DND-41 (cell line): ENCODE results near the gene HS3ST3B1.

Experiments used
- ATAC-seq: fragments of 200-7000 bp; cut with Tn5 transposase; 3 replicates; pipeline ENCODE4 v1.9.1; 2021; ENCODE audit warnings: low read depth; ENCODE audit not compliant: insufficient read depth
- DNase-seq: peaks from one replicate; pipeline ENCODE4 v3.0.0-alpha.2; 2020
- H2AFZ ChIP-seq: 2 replicates; pipeline ENCODE4 v1.6.0; 2012; ENCODE audit warnings: low read depth, low read length
- H3K27ac ChIP-seq: 2 replicates; pipeline ENCODE4 v1.5.1; 2012; ENCODE audit warnings: low read length, inconsistent platforms
- H3K27me3 ChIP-seq: fragments of 200-600 bp; sonication (generic); 2 replicates; pipeline ENCODE4 v1.6.0; 2012; ENCODE audit warnings: low read length, mild to moderate bottlenecking, inconsistent platforms; ENCODE audit not compliant: insufficient read depth, poor library complexity
- H3K36me3 ChIP-seq: 2 replicates; pipeline ENCODE4 v1.5.1; 2012; ENCODE audit warnings: low read length, inconsistent platforms; ENCODE audit not compliant: insufficient read depth
- H3K4me1 ChIP-seq: 2 replicates; pipeline ENCODE4 v1.5.1; 2012; ENCODE audit warnings: mild to moderate bottlenecking, low read length; ENCODE audit not compliant: insufficient read depth
- H3K4me2 ChIP-seq: 2 replicates; pipeline ENCODE4 v1.6.0; 2012; ENCODE audit warnings: mild to moderate bottlenecking, moderate library complexity, low read length, inconsistent platforms; ENCODE audit not compliant: insufficient read depth
- H3K4me3 ChIP-seq, 2 experiments: fragments of 200-600 bp in 1 of 2; shearing (Covaris generic) in 1 of 2; 2 replicates each; pipeline ENCODE4 v1.5.1; 2012 to 2016; ENCODE audit warnings: inconsistent platforms in 2 of 2, low read length in 2 of 2, mild to moderate bottlenecking in 2 of 2, low read depth in 1 of 2, moderate library complexity in 1 of 2
- H3K79me2 ChIP-seq: 2 replicates; pipeline ENCODE4 v1.6.0; 2012; ENCODE audit warnings: low read length, inconsistent platforms; ENCODE audit not compliant: insufficient read depth
- H3K9ac ChIP-seq: 2 replicates; pipeline ENCODE4 v1.6.0; 2012; ENCODE audit warnings: low read depth, mild to moderate bottlenecking, inconsistent platforms, low read length, moderate library complexity
- H3K9me3 ChIP-seq: 2 replicates; pipeline ENCODE4 v1.5.1; 2012; ENCODE audit warnings: low read length, moderate library complexity, mild to moderate bottlenecking, inconsistent platforms; ENCODE audit not compliant: insufficient read depth, severe bottlenecking
- H4K20me1 ChIP-seq: 2 replicates; pipeline ENCODE4 v1.6.0; 2012; ENCODE audit warnings: low read length; ENCODE audit not compliant: insufficient read depth
- EZH2 ChIP-seq: IDR thresholded peaks from 3 replicates; pipeline ENCODE4 v1.6.1; 2012; ENCODE audit warnings: borderline replicate concordance, low read depth, mild to moderate bottlenecking, moderate library complexity, low read length, inconsistent platforms; ENCODE audit not compliant: severe bottlenecking
- TF ChIP-seq, protein P1 (sequence below): IDR thresholded peaks from 2 replicates; pipeline ENCODE4 v1.5.1; 2012; ENCODE audit warnings: borderline replicate concordance, low read length, moderate library complexity, mild to moderate bottlenecking; ENCODE audit not compliant: poor library complexity, severe bottlenecking; ENCODE audit errors: extremely low read depth

Gene HS3ST3B1

DNA sequence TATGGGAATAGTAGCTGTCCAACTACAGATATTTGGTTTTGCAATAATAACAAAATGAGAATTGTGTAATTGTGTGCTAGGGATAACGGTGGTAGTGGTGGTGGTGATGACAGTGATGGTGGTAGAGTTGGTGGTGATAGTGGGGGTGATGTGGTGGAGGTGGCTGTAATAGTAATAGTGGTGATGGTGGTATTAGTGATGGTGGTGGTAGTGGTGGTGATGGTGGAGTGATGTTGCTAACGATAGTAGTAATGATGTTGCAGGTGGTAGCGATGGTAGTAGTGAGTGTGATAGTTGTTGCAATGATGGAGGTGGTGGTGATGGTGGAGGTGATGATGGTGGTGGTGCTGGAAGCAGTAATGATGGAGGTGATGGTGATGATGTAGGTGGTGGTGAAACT, 94.4 kb downstream of the HS3ST3B1 start:
- Histone ChIP-seq H3K4me3 (no peak overlapping the region), H3K9me3 (peaks cover 6% of the 10 kb centered on the region), H3K9ac (no peak overlapping the region), H3K27ac (no peak overlapping the region), H2AFZ (no peak overlapping the region), H3K4me1 (no peaks in the 10 kb centered on the region), H3K4me2 (no peak overlapping the region), H3K27me3 (no peaks in the 10 kb centered on the region), H3K36me3 (no peaks in the 10 kb centered on the region), H3K79me2 (no peaks in the 10 kb centered on the region), H4K20me1 (no peaks in the 10 kb centered on the region)
- ATAC-seq = no peak
- no peak for DNase-seq
- TF ChIP-seq, protein P1, sequence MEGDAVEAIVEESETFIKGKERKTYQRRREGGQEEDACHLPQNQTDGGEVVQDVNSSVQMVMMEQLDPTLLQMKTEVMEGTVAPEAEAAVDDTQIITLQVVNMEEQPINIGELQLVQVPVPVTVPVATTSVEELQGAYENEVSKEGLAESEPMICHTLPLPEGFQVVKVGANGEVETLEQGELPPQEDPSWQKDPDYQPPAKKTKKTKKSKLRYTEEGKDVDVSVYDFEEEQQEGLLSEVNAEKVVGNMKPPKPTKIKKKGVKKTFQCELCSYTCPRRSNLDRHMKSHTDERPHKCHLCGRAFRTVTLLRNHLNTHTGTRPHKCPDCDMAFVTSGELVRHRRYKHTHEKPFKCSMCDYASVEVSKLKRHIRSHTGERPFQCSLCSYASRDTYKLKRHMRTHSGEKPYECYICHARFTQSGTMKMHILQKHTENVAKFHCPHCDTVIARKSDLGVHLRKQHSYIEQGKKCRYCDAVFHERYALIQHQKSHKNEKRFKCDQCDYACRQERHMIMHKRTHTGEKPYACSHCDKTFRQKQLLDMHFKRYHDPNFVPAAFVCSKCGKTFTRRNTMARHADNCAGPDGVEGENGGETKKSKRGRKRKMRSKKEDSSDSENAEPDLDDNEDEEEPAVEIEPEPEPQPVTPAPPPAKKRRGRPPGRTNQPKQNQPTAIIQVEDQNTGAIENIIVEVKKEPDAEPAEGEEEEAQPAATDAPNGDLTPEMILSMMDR = no peak

DNA sequence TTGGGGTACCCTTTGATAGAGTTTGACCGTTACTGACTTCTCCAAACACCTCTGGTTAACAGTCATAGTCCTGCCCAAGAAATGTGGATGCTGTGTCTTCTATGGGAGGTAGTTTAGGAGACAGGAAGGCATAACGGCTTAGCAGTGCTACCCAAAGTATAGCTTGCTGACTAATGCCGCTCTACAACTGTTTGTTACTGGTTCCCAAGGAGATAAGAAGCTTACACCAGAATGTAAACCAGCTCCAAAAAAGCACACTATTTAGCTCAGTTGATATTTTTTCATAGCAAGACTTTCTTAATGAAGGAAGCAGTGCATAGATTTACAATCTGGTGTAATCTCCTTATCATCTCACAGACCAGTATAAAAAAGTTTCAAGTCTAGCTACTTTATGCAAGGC, 95.7 kb downstream of the HS3ST3B1 start:
- DNase-seq = no peak
- Histone ChIP-seq H3K27ac (no peak overlapping the region), H3K4me1 (no peaks in the 10 kb centered on the region), H3K27me3 (no peaks in the 10 kb centered on the region), H3K9me3 (no peaks in the 10 kb centered on the region), H2AFZ (no peak overlapping the region), H4K20me1 (no peaks in the 10 kb centered on the region), H3K4me3 (no peak overlapping the region), H3K4me2 (no peak overlapping the region), H3K36me3 (no peaks in the 10 kb centered on the region), H3K9ac (no peak overlapping the region), H3K79me2 (no peaks in the 10 kb centered on the region)
- TF ChIP-seq EZH2 = no peak
- TF ChIP-seq, protein P1 = no peak
- no peak for ATAC-seq

DNA sequence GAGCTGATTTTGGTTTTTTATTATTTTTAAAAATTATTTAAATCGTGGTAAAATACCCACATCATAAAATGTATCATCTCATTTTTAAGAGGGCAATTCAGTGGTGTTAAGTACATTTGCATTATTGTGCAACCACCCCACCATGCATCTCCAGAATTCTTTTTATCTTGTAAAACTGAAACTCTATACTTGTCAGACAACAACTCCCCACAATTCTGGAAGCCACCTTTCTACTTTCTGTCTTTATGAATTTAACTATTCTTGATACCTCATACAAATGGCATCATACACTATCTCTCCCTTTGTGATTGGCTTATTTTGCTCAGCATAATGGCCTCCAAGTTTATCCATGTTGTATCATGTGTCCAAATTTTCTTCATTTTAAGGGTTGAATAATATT, 97.9 kb downstream of the HS3ST3B1 start:
- no peak overlapping the region for H3K4me2 ChIP-seq
- no peaks in the 10 kb centered on the region for H3K27me3 ChIP-seq
- no peaks in the 10 kb centered on the region for H3K9me3 ChIP-seq
- H3K4me3 ChIP-seq = no peak overlapping the region
- H3K79me2 ChIP-seq = no peaks in the 10 kb centered on the region
- H3K36me3 ChIP-seq = no peaks in the 10 kb centered on the region
- H3K27ac ChIP-seq = no peak overlapping the region
- no peaks in the 10 kb centered on the region for H4K20me1 ChIP-seq
- TF ChIP-seq, protein P1 = no peak
- no peak for TF ChIP-seq EZH2
- DNase-seq = no peak
- H2AFZ ChIP-seq = no peak overlapping the region
- H3K9ac ChIP-seq = no peak overlapping the region
- H3K4me1 ChIP-seq = no peaks in the 10 kb centered on the region
- ATAC-seq = no peak
